ENCODE measurements around the gene UBL7. TPM values are rescaled to one million over a fixed set of nuclear protein-coding genes. Genes with fewer than 3 reads are reported as not detected.

Gene UBL7
- total and polyA plus RNA-seq, 2 experiments from 2014 or later, result 70.4 to 78.6 TPM

GRCh38 chr15:74438206-74438605, 22.8 kb downstream of the UBL7 start:
- H2AFZ ChIP-seq, result 0 out of 2 replicates have a peak overlapping the region, but pooled peaks have one; percentile 27
- H3F3A ChIP-seq (ENCODE audit: insufficient read depth), result no peaks in the 10 kb centered on the region
- H3K36me3 ChIP-seq (ENCODE audit: low read depth), result no peaks in the 10 kb centered on the region
- peaks cover 15% of the 10 kb centered on the region for H3K79me2 ChIP-seq (ENCODE audit: insufficient read depth)
- WGBS, 2 experiments (ENCODE audit: low coverage in 1 of 2, low lambda C conversion rate in 2 of 2, missing lambda C conversion rate in 2 of 2), result 50 to 51% methylated on average over 2 of the region's 2 CpGs
- peaks cover 16% of the 10 kb centered on the region for H3K4me1 ChIP-seq (ENCODE audit: insufficient read depth)
- no peaks in the 10 kb centered on the region for H3K9me3 ChIP-seq (ENCODE audit: low read depth)
- TF ChIP-seq EZH2phosphoT487 (IDR thresholded peaks at IDR 0.05; ENCODE audit: insufficient read depth, low read depth) (no peak), EZH2 (IDR thresholded peaks at IDR 0.05; ENCODE audit: insufficient read depth, poor library complexity, severe bottlenecking) (no peak)
- no peak overlapping the region for H3K4me2 ChIP-seq (ENCODE audit: unreplicated experiment)
- in situ Hi-C loops (cut with MboI), result loop anchor here (5.0 kb wide), 1 partner anchor 56 kb away; no protein-coding TSS in a partner anchor
- H3K4me3 ChIP-seq, result no peak overlapping the region
- H3K9ac ChIP-seq, result no peak overlapping the region
- H3K27ac ChIP-seq, result no peak overlapping the region
- no peaks in the 10 kb centered on the region for H3K9me2 ChIP-seq (ENCODE audit: insufficient read depth)
- no peaks in the 10 kb centered on the region for H4K20me1 ChIP-seq (ENCODE audit: insufficient read depth)
- no peak for DNase-seq
- H3K27me3 ChIP-seq (replicated peaks; ENCODE audit: insufficient read depth), result no peaks in the 10 kb centered on the region

GRCh38 chr15:74434263-74435136, 26.5 kb downstream of the UBL7 start:
- Histone ChIP-seq H3K4me3 (peak overlapping the region; percentile 100), H2AFZ (peak overlapping the region; percentile 83), H3K27ac (peak overlapping the region; percentile 37), H3F3A (ENCODE audit: insufficient read depth) (peaks cover 10% of the 10 kb centered on the region; the same call in 1 of the 2 replicates), H3K36me3 (ENCODE audit: low read depth) (no peaks in the 10 kb centered on the region), H4K20me1 (ENCODE audit: insufficient read depth) (peaks cover 9% of the 10 kb centered on the region), H3K79me2 (ENCODE audit: insufficient read depth) (peaks cover 52% of the 10 kb centered on the region), H3K4me1 (ENCODE audit: insufficient read depth) (peaks cover 29% of the 10 kb centered on the region), H3K4me2 (ENCODE audit: unreplicated experiment) (peak overlapping the region; percentile 83), H3K9me2 (ENCODE audit: insufficient read depth) (no peaks in the 10 kb centered on the region), H3K9ac (peak overlapping the region; percentile 81), H3K27me3 (replicated peaks; ENCODE audit: insufficient read depth) (no peaks in the 10 kb centered on the region), H3K9me3 (ENCODE audit: low read depth) (no peaks in the 10 kb centered on the region)
- TF ChIP-seq EZH2phosphoT487 (IDR thresholded peaks at IDR 0.05; ENCODE audit: insufficient read depth, low read depth) (no peak), EZH2 (IDR thresholded peaks at IDR 0.05; ENCODE audit: insufficient read depth, poor library complexity, severe bottlenecking) (no peak)
- in situ Hi-C loops (cut with MboI), result loop anchor here (5.0 kb wide), 1 partner anchor 52 kb away; no protein-coding TSS in a partner anchor
- WGBS, 2 experiments (ENCODE audit: low coverage in 1 of 2, low lambda C conversion rate in 2 of 2, missing lambda C conversion rate in 2 of 2), result 60 to 62% methylated on average over 16 of the region's 16 CpGs
- DNase-seq, result peak; percentile 53

- in situ Hi-C loops (cut with MboI), result no loop called here
These were observed 27.2 kb downstream of the UBL7 start, which contains the start of gene SEMA7A for GRCh38 chr15:74433592-74434262. TSS of gene SEMA7A (minus strand) at chr15:74433958. CDS start at chr15:74433918, 40 bp downstream.

GRCh38 chr15:74432968-74433591, 27.9 kb downstream of the UBL7 start:
- H3K36me3 ChIP-seq (ENCODE audit: low read depth), result no peaks in the 10 kb centered on the region
- DNase-seq, result peak; percentile 49
- TF ChIP-seq EZH2phosphoT487 (IDR thresholded peaks at IDR 0.05; ENCODE audit: insufficient read depth, low read depth) (no peak), EZH2 (IDR thresholded peaks at IDR 0.05; ENCODE audit: insufficient read depth, poor library complexity, severe bottlenecking) (no peak)
- peaks cover 42% of the 10 kb centered on the region for H3K4me1 ChIP-seq (ENCODE audit: insufficient read depth)
- peaks cover 66% of the 10 kb centered on the region for H3K79me2 ChIP-seq (ENCODE audit: insufficient read depth)
- H2AFZ ChIP-seq, result peak overlapping the region; percentile 59; the same call in 1 of the 2 replicates
- H3K9me3 ChIP-seq (ENCODE audit: low read depth), result no peaks in the 10 kb centered on the region
- peaks cover 9% of the 10 kb centered on the region for H4K20me1 ChIP-seq (ENCODE audit: insufficient read depth)
- H3K27me3 ChIP-seq (replicated peaks; ENCODE audit: insufficient read depth), result no peaks in the 10 kb centered on the region
- H3K27ac ChIP-seq, result peak overlapping the region; percentile 37
- H3K4me2 ChIP-seq (ENCODE audit: unreplicated experiment), result peak overlapping the region; percentile 83
- WGBS, 2 experiments (ENCODE audit: low coverage in 1 of 2, low lambda C conversion rate in 2 of 2, missing lambda C conversion rate in 2 of 2), result 1% methylated on average over 19 to 23 of the region's 64 CpGs
- peak overlapping the region; percentile 81 for H3K9ac ChIP-seq
- peak overlapping the region; percentile 100 for H3K4me3 ChIP-seq
- H3F3A ChIP-seq (ENCODE audit: insufficient read depth), result peaks cover 15% of the 10 kb centered on the region; the same call in 1 of the 2 replicates
- in situ Hi-C loops (cut with MboI), result no loop called here
- no peaks in the 10 kb centered on the region for H3K9me2 ChIP-seq (ENCODE audit: insufficient read depth)

More at GRCh38 chr15:74433592-74434262, 27.2 kb downstream of the UBL7 start, which contains the start of gene SEMA7A:
- Histone ChIP-seq H3K4me3 (peak within 1 kb of the TSS; percentile 100), H3K27ac (peak within 1 kb of the TSS; percentile 37), H3K9me2 (ENCODE audit: insufficient read depth) (no peaks in the 10 kb centered on the region), H2AFZ (peak within 1 kb of the TSS; percentile 83), H3K9ac (peak within 1 kb of the TSS; percentile 81), H3K9me3 (ENCODE audit: low read depth) (no peaks in the 10 kb centered on the region), H4K20me1 (ENCODE audit: insufficient read depth) (peaks cover 9% of the 10 kb centered on the region), H3K4me1 (ENCODE audit: insufficient read depth) (peaks cover 36% of the 10 kb centered on the region), H3K36me3 (ENCODE audit: low read depth) (no peaks in the 10 kb centered on the region), H3K27me3 (replicated peaks; ENCODE audit: insufficient read depth) (no peaks in the 10 kb centered on the region), H3K79me2 (ENCODE audit: insufficient read depth) (peaks cover 60% of the 10 kb centered on the region), H3F3A (ENCODE audit: insufficient read depth) (peaks cover 11% of the 10 kb centered on the region; the same call in 1 of the 2 replicates), H3K4me2 (ENCODE audit: unreplicated experiment) (peak within 1 kb of the TSS; percentile 83)
- DNase-seq, result peak; percentile 92
- WGBS, 2 experiments (ENCODE audit: low coverage in 1 of 2, low lambda C conversion rate in 2 of 2, missing lambda C conversion rate in 2 of 2), result 1 to 2% methylated on average over 54 to 64 of the region's 75 CpGs
- TF ChIP-seq EZH2 (IDR thresholded peaks at IDR 0.05; ENCODE audit: insufficient read depth, poor library complexity, severe bottlenecking) (no peak), EZH2phosphoT487 (IDR thresholded peaks at IDR 0.05; ENCODE audit: insufficient read depth, low read depth) (no peak)

Data from GM23248 (cell line).